ENCODE results near the gene ITPKB. TPM values are rescaled to one million over a fixed set of nuclear protein-coding genes. Genes with fewer than 3 reads are reported as not detected.
"Not testable (repeated sequence)": the region's sequence is repeated elsewhere in the genome, so short reads cannot be mapped to it uniquely, and the experiment has no call there.

The ITPKB gene
- total and polyA plus RNA-seq, 2 experiments from 2014 or later: 0.31 to 5.2 TPM

GRCh38 chr1:226615876-226616275 lies 123.2 kb downstream of the ITPKB start (continued):
- TF ChIP-seq STAT1 (IDR thresholded peaks at IDR 0.05; ENCODE audit: unreplicated experiment): no peak

GRCh38 chr1:226611980-226612379 lies 127.1 kb downstream of the ITPKB start:
- H3K36me3 Mint-ChIP-seq (ENCODE audit: low read depth); H3K36me3 ChIP-seq (ENCODE audit: insufficient read depth); H3K79me2 ChIP-seq (replicated peaks; ENCODE audit: insufficient read depth); DNase-seq (ENCODE audit: low spot score); H3K4me2 ChIP-seq; H3K9me2 ChIP-seq (ENCODE audit: insufficient read depth); H3K27ac Mint-ChIP-seq; H4K20me1 ChIP-seq (replicated peaks; ENCODE audit: insufficient read depth); ATAC-seq; H3K4me3 ChIP-seq; H2AFZ ChIP-seq; H3K27me3 ChIP-seq (ENCODE audit: insufficient read depth); H3K4me3 Mint-ChIP-seq; H3K27ac ChIP-seq (ENCODE audit: low read depth); H3K4me1 ChIP-seq (ENCODE audit: insufficient read depth); H3F3A ChIP-seq (replicated peaks; ENCODE audit: low read depth): not testable (repeated sequence)
- peaks cover 12% of the 10 kb centered on the region for H3K4me1 Mint-ChIP-seq
- peaks cover 11% of the 10 kb centered on the region for H3K27me3 Mint-ChIP-seq (ENCODE audit: insufficient read depth, low read depth, poor library complexity)
- H3K9me3 Mint-ChIP-seq: peaks cover 21% of the 10 kb centered on the region

- Histone ChIP-seq H3K27ac (ENCODE audit: low read depth) (no peak overlapping the region), H3K27me3 (ENCODE audit: insufficient read depth) (no peaks in the 10 kb centered on the region), H3K4me3 (no peak overlapping the region), H2AFZ (no peak overlapping the region), H3K4me1 (ENCODE audit: insufficient read depth) (peaks cover 11% of the 10 kb centered on the region; the same call in 1 of the 2 replicates), H3K79me2 (replicated peaks; ENCODE audit: insufficient read depth) (no peaks in the 10 kb centered on the region), H3K4me2 (no peak overlapping the region), H4K20me1 (replicated peaks; ENCODE audit: insufficient read depth) (no peaks in the 10 kb centered on the region), H3K36me3 (ENCODE audit: insufficient read depth) (no peaks in the 10 kb centered on the region), H3F3A (replicated peaks; ENCODE audit: low read depth) (no peaks in the 10 kb centered on the region), H3K9me2 (ENCODE audit: insufficient read depth) (no peaks in the 10 kb centered on the region)
- Mint-ChIP-seq H3K4me3 (no peak overlapping the region), H3K9me3 (peaks cover 14% of the 10 kb centered on the region), H3K36me3 (ENCODE audit: low read depth) (no peaks in the 10 kb centered on the region; the same call in 2 of the 3 replicates), H3K27ac (no peak overlapping the region), H3K4me1 (peaks cover 15% of the 10 kb centered on the region), H3K27me3 (ENCODE audit: insufficient read depth, low read depth, poor library complexity) (peaks cover 11% of the 10 kb centered on the region)
- TF ChIP-seq, protein P1, sequence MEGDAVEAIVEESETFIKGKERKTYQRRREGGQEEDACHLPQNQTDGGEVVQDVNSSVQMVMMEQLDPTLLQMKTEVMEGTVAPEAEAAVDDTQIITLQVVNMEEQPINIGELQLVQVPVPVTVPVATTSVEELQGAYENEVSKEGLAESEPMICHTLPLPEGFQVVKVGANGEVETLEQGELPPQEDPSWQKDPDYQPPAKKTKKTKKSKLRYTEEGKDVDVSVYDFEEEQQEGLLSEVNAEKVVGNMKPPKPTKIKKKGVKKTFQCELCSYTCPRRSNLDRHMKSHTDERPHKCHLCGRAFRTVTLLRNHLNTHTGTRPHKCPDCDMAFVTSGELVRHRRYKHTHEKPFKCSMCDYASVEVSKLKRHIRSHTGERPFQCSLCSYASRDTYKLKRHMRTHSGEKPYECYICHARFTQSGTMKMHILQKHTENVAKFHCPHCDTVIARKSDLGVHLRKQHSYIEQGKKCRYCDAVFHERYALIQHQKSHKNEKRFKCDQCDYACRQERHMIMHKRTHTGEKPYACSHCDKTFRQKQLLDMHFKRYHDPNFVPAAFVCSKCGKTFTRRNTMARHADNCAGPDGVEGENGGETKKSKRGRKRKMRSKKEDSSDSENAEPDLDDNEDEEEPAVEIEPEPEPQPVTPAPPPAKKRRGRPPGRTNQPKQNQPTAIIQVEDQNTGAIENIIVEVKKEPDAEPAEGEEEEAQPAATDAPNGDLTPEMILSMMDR (conservative IDR thresholded peaks at IDR 0.05; ENCODE audit: low read depth in 2 of 2): peak; percentile 50 to 54
- no peak for TF ChIP-seq ZNF114 (CRISPR knock-in tag; IDR thresholded peaks at IDR 0.05)
- no peak for ATAC-seq
- peak; percentile 47 for DNase-seq (ENCODE audit: low spot score)
Measured at GRCh38 chr1:226611301-226611700, 127.8 kb downstream of the ITPKB start.

DNA sequence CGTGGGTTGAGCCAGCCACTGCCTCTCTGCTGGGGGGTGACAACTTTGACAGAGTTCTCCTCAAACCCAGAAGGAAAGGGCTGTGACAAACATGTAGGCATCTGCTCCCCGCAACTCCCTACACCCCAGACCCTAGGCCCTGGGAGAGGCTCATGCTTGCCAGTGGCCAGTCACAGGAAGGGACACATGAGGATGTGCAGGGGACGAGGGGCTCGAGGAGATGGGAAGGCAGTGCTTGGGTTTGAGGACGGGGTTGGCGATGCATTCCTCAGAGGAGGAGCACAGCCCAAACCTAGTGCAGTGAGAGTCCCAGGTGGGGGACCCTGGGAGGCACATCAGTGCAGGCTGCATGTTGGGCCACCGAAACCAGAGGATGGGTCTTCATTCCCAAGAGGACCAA lies 128.4 kb downstream of the ITPKB start:
- no peaks in the 10 kb centered on the region; the same call in 2 of the 3 replicates for H3K36me3 Mint-ChIP-seq (ENCODE audit: low read depth)
- no peaks in the 10 kb centered on the region for H3K9me2 ChIP-seq (ENCODE audit: insufficient read depth)
- no peak overlapping the region for H3K4me2 ChIP-seq
- no peak overlapping the region for H3K27ac ChIP-seq (ENCODE audit: low read depth)
- H3K9me3 Mint-ChIP-seq: peaks cover 8% of the 10 kb centered on the region
- no peak overlapping the region for H2AFZ ChIP-seq
- no peaks in the 10 kb centered on the region for H3K27me3 ChIP-seq (ENCODE audit: insufficient read depth)
- no peaks in the 10 kb centered on the region for H3K36me3 ChIP-seq (ENCODE audit: insufficient read depth)
- peaks cover 11% of the 10 kb centered on the region for H3K27me3 Mint-ChIP-seq (ENCODE audit: insufficient read depth, low read depth, poor library complexity)
- no peaks in the 10 kb centered on the region for H4K20me1 ChIP-seq (replicated peaks; ENCODE audit: insufficient read depth)
- no peaks in the 10 kb centered on the region for H3K79me2 ChIP-seq (replicated peaks; ENCODE audit: insufficient read depth)
- no peak overlapping the region for H3K4me3 Mint-ChIP-seq
- DNase-seq (ENCODE audit: low spot score): no peak
- H3F3A ChIP-seq (replicated peaks; ENCODE audit: low read depth): no peaks in the 10 kb centered on the region
- no peak for ATAC-seq
- peaks cover 12% of the 10 kb centered on the region; the same call in 1 of the 2 replicates for H3K4me1 ChIP-seq (ENCODE audit: insufficient read depth)
- H3K4me3 ChIP-seq: no peak overlapping the region
- H3K27ac Mint-ChIP-seq: no peak overlapping the region
- H3K4me1 Mint-ChIP-seq: peaks cover 18% of the 10 kb centered on the region
- no peak for TF ChIP-seq CREB1 (CRISPR knock-in tag; IDR thresholded peaks at IDR 0.05; ENCODE audit: low read depth)
- no peak for TF ChIP-seq POLR2AphosphoS5 (IDR thresholded peaks at IDR 0.05; ENCODE audit: low read depth)
- TF ChIP-seq JUNB (IDR thresholded peaks at IDR 0.05; ENCODE audit: unreplicated experiment): no peak
- TF ChIP-seq, protein P1 (conservative IDR thresholded peaks at IDR 0.05; ENCODE audit: low read depth in 2 of 2): no peak
- no peak for TF ChIP-seq ETS1 (IDR thresholded peaks at IDR 0.05)
- TF ChIP-seq EZH2phosphoT487 (IDR thresholded peaks at IDR 0.05; ENCODE audit: unreplicated experiment): no peak
- TF ChIP-seq ZNF114 (CRISPR knock-in tag; IDR thresholded peaks at IDR 0.05): no peak
- TF ChIP-seq NANOG (IDR thresholded peaks at IDR 0.05; ENCODE audit: borderline replicate concordance): no peak

All from GM23338 (cell line).